LHCN-M2 (cell line): ENCODE measurements around the gene OR10D3. TPM values are rescaled to one million over a fixed set of nuclear protein-coding genes. Genes with fewer than 3 reads are reported as not detected.
"Not testable (repeated sequence)": the region's sequence is repeated elsewhere in the genome, so short reads cannot be mapped to it uniquely, and the experiment has no call there.

Experiments used
- DNase-seq: peaks from one replicate; pipeline ENCODE4 v3.0.0-alpha.2; 2012; ENCODE audit warnings: low read depth
- polyA plus RNA-seq: library from polyadenylated mRNA; unstranded; fragments of >200 nt; gene quantifications from one replicate; pipeline ENCODE4 v1.2.1, GENCODE V29; 2012; ENCODE audit warnings: missing spikeins
- total RNA-seq: library from RNA; depleted of rRNA; stranded (reverse); fragments of >200 nt; gene quantifications from 2 replicates; pipeline ENCODE4 v1.2.3, GENCODE V29; 2014; rRNA removed

Gene OR10D3, protein sequence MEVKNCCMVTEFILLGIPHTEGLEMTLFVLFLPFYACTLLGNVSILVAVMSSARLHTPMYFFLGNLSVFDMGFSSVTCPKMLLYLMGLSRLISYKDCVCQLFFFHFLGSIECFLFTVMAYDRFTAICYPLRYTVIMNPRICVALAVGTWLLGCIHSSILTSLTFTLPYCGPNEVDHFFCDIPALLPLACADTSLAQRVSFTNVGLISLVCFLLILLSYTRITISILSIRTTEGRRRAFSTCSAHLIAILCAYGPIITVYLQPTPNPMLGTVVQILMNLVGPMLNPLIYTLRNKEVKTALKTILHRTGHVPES
- not detected in 2 replicates for total RNA-seq
- not detected for polyA plus RNA-seq

DNA sequence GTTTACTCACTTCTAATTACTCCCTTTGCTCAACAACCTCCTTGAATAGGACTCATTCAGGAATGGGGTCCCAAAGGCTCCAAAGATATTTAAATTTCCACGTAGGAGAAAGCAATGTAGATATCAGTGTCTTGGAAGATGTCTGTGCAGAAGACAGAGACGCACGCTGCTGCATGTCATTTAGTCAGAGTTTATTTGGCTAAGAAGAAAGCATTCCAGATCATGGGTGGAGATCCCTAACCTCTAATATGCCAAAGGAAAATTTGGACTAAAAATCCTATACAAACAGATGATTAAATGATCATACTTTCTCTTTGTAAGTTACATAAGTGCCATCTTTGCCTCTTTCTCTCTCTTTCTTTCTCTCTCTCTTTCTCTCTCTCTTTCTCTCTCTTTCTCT lies at the start of gene OR10D3:
TSS of gene OR10D3 (plus strand) at position 278 of the 400 bp plus-strand sequence. CDS start 1,925 bp downstream, outside the sequence.
- DNase-seq, result no peak

DNA sequence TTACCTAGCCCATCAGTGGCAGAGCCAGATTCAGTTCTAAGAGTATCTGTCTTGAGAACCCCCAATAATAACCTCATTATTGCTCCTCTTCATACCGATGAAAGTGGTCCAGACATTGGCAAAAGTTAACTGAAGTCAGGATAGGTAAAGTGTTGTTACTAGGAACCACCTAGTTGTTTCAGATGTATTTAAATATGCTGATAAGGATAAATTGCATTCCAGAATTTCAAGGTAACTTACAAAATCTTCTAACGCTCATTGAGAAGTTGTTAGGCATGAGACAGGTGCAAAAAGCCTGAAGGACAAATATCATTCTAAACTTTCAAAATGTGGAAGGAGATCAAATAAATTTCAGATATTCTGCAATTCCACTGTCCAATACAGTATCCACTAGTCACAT lies 40.1 kb upstream of the OR10D3 start:
- no peak for DNase-seq

DNA sequence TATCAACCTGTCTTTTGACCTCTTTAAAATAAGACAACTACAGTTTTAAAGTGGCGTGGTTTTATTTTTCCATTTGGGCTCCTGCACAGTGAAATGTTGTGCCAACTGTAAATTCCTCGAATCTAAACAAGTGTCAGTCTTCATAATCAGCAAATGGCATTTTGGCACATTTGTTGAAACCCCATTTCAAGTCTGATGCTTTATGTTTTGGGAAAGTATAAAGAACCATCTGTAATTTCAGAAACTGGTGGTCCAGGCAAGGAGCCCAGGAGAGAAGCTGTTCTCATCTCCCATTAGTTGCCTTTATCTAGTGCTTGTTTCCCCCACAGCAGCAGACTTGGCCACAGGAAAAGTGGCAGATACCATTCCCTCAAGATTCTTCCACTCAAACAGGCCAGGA lies 35.2 kb upstream of the OR10D3 start:
- no peak for DNase-seq

DNA sequence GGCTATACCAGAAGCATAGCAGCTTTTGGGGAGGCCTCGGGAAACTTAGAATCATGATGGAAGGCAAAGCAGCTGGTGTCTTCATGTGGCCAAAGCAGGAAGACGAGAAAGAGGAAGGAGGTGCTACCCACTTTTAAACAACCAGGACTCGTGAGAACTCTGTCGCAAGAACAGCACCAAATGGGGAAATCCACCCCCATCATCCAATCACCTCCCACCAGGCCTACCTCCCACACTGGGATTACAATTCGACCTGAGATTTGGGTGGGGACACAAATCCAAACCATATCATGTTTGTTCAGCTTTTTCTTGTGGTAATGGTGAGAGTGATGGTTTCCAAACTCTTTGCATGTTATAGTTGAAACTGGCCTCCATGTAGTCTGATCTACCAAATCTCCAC lies 32.5 kb upstream of the OR10D3 start:
- no peak for DNase-seq

DNA sequence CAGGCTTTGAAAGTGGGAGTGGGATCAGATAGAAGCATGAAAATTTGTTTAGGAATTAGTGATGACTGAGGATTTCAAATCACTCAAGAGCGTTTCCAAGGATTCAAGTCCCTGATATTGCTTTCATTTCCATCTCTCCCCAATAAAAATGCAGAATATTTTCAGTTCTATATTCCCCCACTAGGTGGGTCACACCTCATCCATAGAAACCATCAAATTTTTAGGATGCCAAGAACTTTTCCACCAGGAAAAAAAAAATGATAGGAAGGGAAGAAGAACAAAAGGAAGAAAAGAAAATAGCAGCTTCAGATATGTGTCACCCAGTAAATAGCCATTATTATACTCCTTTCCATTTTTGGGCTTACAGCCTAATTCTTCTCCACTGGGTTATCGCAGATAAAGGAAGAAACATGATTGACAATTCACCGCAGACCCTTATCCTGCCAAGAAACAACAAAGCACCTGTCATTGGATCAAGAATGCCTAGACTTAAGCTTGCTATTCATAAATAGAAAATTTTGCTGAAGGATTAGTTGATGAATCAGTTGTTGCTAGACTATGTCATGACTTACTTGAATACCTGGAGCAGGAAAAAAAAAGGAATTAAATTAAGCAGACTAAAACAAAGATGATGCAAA lies 30.3 kb upstream of the OR10D3 start:
- no peak for DNase-seq

DNA sequence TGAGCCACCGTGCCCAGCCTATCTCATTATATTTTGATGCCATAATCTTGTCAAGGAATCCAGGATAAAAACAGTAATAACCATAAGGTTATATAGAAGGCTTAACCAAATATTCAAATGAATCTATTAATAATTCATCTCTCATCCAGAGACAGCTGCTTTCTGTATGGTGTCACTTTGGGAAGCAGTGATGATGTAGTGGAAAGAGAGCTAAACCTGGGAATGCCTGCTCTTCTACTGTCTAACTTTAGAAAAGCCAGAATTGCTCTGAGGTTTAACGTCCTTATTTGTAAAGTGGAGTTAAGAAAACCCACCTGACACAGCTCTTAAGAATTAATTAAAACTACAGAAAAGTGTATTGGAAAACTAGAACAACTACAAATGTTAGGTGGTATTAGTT lies 29.3 kb upstream of the OR10D3 start:
- no peak for DNase-seq

DNA sequence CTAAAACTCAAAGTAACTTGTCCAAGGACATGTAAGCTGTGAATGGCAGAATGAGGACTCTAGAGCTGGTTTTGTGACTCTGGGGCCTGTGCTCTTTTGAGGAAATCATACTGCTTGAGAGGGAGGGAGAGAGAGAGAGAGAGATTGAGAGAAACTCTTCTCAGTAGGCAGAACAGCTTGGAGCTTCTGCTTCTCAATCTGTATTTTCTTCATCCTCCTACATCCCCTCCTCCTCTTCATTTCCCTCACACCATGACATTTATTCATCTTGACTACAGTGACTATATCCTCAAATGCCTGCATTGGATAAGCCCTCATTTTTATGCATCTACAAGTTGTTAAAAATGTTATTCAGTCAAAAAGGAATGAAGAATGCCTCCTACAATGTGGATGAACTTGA lies 23.7 kb upstream of the OR10D3 start:
- DNase-seq, result no peak

DNA sequence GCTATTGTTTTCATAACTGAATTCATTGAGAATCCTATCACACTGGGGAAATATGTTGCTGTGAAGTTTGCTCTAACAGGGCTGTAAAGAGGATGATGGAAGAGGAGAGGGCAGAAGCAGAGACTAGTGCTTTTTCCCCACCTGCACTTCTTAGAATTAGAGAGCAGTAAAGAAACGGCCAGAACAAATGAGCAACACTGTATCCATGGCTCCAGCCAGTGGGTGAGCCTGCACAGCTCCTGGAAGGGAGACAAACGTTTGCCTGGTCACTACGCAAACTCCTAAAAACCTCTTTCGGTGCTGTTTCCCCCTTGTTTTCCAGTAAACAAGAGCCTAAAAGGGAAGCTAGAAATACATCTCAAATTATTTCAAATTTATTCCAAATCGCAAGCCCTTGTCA lies 22.2 kb upstream of the OR10D3 start:
- DNase-seq, result no peak

DNA sequence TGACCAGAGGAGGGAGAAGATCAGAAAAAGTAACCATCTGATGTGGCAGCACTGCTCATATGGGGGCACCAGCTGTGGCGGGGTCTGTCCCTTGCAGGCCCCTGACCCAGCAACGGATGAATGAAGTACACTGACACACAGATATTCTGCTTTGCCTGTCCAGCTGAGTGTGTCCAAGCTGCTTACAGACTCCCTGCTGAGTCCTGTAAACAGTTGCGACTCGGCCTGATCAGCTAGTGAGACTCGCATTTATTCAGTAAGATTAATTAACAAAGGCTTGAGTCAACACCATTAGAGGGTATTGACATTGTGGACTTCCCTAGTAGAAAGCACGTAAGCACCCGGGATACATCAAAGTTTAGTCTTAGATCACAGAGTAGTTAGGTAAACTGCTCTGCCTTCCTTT lies 15.3 kb upstream of the OR10D3 start:
- DNase-seq, result no peak

DNA sequence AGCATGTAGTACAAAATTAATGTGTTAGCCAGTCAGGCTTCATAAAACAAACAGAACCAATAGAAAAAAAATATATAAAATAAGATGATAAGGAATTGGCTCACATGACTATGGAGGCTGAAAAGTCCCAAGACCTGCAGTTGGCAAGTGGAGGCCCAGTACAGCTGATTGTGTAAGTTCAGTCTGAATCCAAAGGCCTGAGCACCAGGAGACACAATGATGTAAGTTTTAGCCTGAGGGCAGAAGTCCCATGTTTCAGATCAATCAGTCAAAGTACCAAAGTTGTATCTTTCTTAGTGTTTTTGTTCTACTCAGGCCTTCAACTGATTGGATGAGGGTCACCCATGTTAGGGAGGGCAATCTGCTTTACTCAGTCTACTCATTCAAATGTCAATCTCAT lies 14.3 kb upstream of the OR10D3 start:
- DNase-seq, result no peak

DNA sequence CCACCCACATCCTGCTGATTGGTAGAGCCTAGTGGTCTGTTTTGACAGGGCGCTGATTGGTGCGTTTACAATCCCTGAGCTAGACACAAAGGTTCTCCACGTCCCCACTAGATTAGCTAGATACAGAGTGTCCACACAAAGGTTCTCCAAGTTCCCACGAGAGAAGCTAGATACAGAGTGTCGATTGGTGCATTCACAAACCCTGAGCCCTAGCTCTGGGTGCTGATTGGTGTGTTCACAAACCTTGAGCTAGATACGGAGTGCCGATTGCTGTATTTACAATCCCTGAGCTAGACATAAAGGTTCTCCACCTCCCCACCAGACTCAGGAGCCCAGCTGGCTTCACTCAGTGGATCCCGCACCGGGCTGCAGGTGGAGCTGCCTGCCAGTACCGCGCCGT lies 12.8 kb upstream of the OR10D3 start:
- not testable (repeated sequence) for DNase-seq

DNA sequence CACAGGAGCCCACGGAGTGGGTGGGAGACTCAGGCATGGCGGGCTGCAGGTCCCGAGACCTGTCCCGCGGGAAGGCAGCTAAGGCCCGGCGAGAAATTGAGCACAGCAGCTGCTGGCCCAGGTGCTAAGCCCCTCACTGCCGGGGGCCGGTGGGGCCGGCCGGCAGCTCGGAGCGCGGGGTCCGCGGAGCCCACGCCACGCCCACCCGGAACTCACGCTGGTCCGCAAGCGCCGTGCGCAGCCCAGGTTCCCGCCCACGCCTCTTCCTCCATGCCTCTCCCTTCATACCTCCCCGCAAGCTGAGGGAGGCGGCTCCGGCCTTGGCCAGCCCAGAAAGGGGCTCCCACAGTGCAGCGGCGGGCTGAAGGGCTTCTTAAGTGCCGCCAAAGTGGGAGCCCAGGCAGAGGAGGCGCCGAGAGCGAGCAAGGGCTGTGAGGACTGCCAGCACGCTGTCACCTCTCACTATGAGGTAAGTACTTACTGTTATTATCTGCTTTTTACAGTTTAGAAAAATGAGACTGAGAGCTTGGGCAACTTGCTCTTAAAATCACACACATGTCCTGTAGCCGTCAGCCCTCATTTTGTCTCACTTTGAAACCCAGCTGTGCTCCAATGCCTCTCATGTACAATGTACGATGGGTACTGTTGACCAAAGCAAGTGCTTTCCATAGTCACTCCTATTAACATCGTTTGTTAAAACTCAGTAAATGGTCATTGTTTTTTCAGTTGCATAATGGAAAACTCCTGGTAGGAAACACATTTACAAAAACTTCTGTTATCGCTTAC lies 12.2 kb upstream of the OR10D3 start:
- DNase-seq, result no peak

DNA sequence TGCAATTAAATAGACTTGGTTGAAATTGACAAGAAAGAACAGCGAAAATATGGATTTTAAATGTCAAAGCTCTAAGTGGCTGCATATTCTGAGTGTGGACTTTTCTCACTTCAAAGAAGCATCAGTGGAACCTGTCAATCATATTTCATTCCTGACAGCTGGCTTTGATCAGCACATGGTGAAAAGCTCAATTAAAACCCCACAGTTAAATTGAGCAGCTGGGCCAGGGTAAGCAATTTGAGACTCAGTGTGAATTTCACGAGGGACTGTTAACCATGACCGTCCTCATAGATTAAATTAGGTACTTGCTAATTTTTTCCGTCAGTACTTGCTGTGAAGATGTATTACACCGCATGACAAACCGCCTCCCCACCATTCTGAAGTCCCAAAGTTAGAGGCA lies 11.0 kb upstream of the OR10D3 start:
- no peak for DNase-seq

DNA sequence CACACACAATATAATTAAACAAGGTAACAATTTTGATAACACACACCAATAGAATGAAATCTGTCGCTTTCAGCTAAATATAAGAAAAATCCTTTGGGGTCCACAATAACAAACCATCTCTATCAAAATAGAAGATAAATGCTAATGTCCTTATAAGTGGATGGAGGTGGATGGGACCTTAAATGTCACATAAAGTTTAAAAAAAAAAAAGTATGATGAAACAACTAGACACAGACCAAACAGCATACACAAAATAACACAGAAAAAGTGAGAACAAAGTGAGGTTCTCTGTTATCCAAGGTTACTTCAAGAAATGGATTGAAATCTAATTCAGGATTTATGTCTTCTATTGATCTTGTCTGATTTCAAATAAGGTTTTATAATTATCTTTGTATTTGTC lies 10.5 kb upstream of the OR10D3 start:
- DNase-seq, result no peak

DNA sequence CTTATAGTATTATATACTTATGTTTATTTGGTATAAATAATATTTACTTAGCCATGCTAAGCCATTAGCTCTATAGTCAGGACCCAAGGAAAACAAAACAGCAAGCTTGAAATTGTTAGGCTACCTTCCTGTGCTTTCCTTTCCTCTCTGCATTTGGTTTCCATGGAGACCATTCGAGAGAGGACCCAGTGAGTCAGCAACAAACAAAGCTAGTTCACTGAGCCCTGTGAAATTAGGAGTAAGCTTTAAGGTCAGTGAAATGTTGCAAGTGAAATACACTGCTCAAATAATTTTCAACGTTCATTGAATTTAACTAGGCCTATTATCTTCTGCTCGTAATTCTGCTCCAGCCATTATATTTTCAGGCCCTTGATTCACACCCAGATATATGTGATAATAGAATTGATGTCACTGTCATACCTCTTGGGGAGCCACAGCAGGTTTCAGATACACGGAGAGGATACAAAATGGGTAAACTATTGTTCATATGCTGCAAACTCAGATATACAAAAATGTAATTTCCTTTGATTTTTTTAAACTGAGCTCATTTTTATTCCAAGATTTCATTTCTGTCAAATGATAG lies 9.1 kb upstream of the OR10D3 start:
- peak; percentile 74 for DNase-seq

DNA sequence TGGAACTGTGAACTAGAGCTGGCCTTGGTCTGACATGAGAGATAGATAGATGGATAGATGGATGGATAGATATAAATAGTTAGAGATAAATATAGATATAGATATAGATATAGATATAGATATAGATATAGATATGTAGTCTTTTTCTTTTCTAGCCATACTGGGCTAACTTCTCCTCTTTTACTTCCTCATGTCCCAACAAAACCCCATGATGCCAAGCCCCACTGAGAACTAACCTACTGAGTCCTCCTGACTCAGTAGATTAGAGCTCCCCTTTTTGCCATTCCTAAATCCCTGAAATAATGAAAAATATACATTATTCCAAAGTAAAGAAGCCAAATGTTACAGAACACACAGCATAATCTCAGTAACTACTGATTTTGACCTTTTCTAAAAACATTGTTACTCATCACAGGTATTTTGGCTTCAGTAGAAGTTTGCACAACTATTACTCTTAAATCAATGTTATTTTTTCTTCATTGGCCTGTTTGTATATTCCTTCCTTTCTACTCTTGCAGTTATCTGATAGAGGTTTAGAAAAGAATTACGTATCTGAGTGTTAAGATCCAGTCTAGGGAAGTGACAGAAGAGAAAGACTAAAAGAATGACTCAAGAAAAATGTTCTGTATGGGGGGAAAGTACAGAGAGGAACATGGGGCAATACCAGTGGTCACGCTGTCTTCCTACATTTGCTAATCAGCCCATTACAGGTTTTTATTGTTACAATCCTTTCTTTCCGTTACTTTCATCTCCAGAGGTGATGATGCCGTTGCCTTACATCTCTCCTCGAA lies 6.0 kb upstream of the OR10D3 start:
- no peak for DNase-seq

DNA sequence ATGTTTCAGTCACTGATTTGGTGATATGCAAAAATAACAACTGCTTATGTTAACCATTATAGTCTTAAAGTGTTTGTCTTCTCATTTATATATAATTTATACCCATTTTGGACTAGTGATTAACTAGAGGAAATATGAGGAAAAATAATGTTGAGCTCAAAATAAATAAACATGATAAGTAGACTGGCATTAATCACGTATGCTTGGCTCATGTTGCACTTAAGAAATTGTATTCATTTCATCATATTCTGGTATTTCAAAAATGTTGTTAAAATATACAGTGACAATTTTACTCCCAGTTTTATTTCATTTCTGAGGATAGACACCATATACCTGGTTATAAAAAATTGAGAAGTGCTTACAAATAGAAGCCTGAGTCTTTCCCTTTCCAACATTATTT lies 3.8 kb upstream of the OR10D3 start:
- DNase-seq, result no peak

DNA sequence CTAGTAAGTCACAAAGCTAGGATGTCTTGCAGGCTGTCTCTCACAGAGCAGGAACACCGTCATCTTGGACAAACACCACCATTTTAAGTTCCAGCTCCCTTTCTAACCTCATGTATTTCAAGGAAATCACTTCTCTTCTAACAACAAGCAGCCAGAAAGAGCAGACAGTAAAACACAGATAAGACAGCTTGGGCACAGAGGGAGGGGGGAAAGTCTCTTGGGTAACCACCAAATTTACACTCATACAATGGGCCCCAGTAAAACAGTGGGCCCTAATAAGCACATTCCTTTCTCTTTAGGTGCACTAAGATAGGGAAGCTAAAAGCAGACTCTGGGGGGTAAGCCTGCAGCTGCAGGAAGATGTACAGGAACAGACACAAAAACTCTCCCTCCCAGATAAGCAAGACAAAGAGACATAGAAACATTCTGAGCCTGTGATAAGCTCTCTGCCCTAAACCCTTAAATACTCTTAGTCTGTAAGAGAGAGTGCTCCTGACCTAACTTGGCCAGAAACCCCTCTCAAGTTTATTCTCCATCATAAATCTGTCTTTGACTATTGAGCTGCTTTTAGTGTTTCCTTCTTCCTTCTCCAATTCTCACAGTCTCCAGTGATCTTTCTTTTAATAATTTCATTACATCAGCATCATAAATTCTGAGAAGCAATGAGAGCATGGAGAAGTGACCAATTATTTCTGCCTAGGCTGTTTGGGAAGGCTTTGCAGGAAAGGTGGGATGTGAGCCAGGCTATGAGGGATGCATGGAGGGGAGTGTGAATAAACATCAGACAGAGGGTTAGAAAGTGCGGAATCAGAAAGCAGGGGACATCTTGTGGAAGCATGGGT lies 7.4 kb downstream of the OR10D3 start:
- DNase-seq, result no peak

DNA sequence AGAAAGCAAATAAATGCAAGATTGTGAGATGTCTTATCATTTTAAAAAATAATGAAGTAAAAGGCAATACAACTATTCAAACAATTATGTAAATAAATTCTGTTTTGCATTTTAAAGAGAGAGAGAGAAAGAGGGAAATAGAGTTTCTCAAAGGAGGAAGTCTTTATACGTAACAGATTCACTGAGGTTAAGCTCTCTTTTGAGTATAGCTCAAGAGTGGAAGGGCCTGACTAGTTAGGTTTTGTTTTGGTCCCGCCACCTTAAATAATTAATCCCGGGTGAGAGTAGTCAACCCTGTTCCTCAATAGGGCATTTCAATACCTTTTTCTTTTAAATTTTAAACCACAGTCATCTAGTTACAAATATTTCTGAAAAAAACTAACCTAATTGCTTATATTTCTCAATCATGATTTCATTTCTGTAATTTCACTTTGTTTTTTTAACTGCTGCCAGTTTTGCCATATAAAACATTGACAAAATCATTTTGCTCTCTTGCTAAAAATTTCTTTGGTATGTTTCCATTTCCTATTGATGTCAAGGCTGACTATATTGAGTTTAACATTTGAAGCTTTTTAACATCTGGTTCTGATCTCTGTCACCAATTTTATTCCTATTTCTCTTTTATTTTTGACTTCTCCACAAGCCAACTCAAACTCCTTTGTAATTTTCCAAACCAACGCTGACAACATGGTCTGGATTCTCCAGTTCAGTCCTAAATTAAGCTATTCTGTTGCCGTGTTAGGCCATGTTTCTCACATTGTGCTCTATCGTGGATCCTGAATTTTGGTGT lies 10.3 kb downstream of the OR10D3 start:
- no peak for DNase-seq
